SK-N-SH treated with all-trans-retinoic acid at 6 μM for 48 hours (cell line): ENCODE data around the gene ANAPC13.

Experiments used
- ATAC-seq: fragments of 200-7000 bp; cut with Tn5 transposase; 3 replicates; pipeline ENCODE4 v1.9.1; 2020; ENCODE audit warnings: mild to moderate bottlenecking, moderate library complexity
- ARNTL ChIP-seq: fragments of 450-650 bp; formaldehyde crosslinking; IDR thresholded peaks from 2 replicates; pipeline ENCODE4 v1.5.0; 2020; ENCODE audit warnings: low read depth, mild to moderate bottlenecking, moderate library complexity, borderline replicate concordance
- CSDC2 ChIP-seq: fragments of 250-450 bp; sonication (Bioruptor Pico); IDR thresholded peaks from 2 replicates; pipeline ENCODE4 v1.5.0; 2020; ENCODE audit warnings: mild to moderate bottlenecking, moderate library complexity
- ESRRG ChIP-seq: fragments of 250-450 bp; sonication (Bioruptor Pico); IDR thresholded peaks from 2 replicates; pipeline ENCODE4 v1.6.1; 2021; ENCODE audit warnings: mild to moderate bottlenecking
- GLIS3 ChIP-seq: fragments of 250-450 bp; sonication (Bioruptor Pico); IDR thresholded peaks from 2 replicates; pipeline ENCODE4 v1.5.0; 2020; ENCODE audit warnings: mild to moderate bottlenecking, moderate library complexity
- ISL1 ChIP-seq: fragments of 250-450 bp; sonication (Bioruptor Pico); IDR thresholded peaks from 2 replicates; pipeline ENCODE4 v2.1.2; 2022; ENCODE audit warnings: mild to moderate bottlenecking, moderate library complexity
- OSR1 ChIP-seq: fragments of 250-450 bp; sonication (Bioruptor Pico); IDR thresholded peaks from 2 replicates; pipeline ENCODE4 v1.8.0; 2022; ENCODE audit warnings: moderate library complexity, mild to moderate bottlenecking, inconsistent platforms
- PPARA ChIP-seq: fragments of 250-450 bp; sonication (Bioruptor Pico); IDR thresholded peaks from 2 replicates; pipeline ENCODE4 v1.5.0; 2020; ENCODE audit warnings: mild to moderate bottlenecking, borderline replicate concordance
- RARB ChIP-seq: fragments of 250-450 bp; sonication (Bioruptor Pico); IDR thresholded peaks from 2 replicates; pipeline ENCODE4 v1.8.0; 2021; ENCODE audit warnings: mild to moderate bottlenecking, moderate library complexity
- TCF4 ChIP-seq: fragments of 250-450 bp; sonication (Bioruptor Pico); IDR thresholded peaks from 2 replicates; pipeline ENCODE4 v1.8.0; 2021; ENCODE audit warnings: mild to moderate bottlenecking, moderate library complexity, borderline replicate concordance
- TOX ChIP-seq: fragments of 250-450 bp; sonication (Bioruptor Pico); IDR thresholded peaks from 2 replicates; pipeline ENCODE4 v1.8.0; 2021; ENCODE audit warnings: mild to moderate bottlenecking, moderate library complexity, borderline replicate concordance
- ZC3H10 ChIP-seq: fragments of 250-450 bp; sonication (Bioruptor Pico); IDR thresholded peaks from 2 replicates; pipeline ENCODE4 v1.5.1; 2021; ENCODE audit warnings: mild to moderate bottlenecking, moderate library complexity
- ZFP3 ChIP-seq: fragments of 250-450 bp; sonication (Bioruptor Pico); IDR thresholded peaks from 2 replicates; pipeline ENCODE4 v1.5.0; 2020; ENCODE audit warnings: mild to moderate bottlenecking, moderate library complexity
- ZFP30 ChIP-seq: fragments of 450-650 bp; formaldehyde crosslinking; IDR thresholded peaks from 2 replicates; pipeline ENCODE4 v1.5.0; 2022; ENCODE audit warnings: mild to moderate bottlenecking, moderate library complexity
- ZNF70 ChIP-seq: fragments of 450-650 bp; formaldehyde crosslinking; IDR thresholded peaks from 2 replicates; pipeline ENCODE4 v1.5.0; 2020; ENCODE audit warnings: mild to moderate bottlenecking, moderate library complexity
- ZNF8 ChIP-seq: fragments of 450-650 bp; formaldehyde crosslinking; IDR thresholded peaks from 2 replicates; pipeline ENCODE4 v1.5.0; 2020; ENCODE audit warnings: mild to moderate bottlenecking, moderate library complexity
- TF ChIP-seq, protein P1 (sequence below): fragments of 250-450 bp; sonication (Bioruptor Pico); IDR thresholded peaks from 2 replicates; pipeline ENCODE4 v1.5.1; 2020; ENCODE audit warnings: low read depth, mild to moderate bottlenecking, moderate library complexity
- TF ChIP-seq, protein P2 (sequence below): fragments of 250-450 bp; sonication (Bioruptor Pico); IDR thresholded peaks from 2 replicates; pipeline ENCODE4 v1.8.0; 2021; ENCODE audit warnings: low read depth, mild to moderate bottlenecking, moderate library complexity, borderline replicate concordance
- TF ChIP-seq, protein P3 (sequence below): fragments of 250-450 bp; sonication (Bioruptor Pico); IDR thresholded peaks from 2 replicates; pipeline ENCODE4 v1.5.1; 2021; ENCODE audit warnings: mild to moderate bottlenecking, moderate library complexity
- TF ChIP-seq, protein P4 (sequence below): fragments of 250-450 bp; sonication (Bioruptor Pico); IDR thresholded peaks from 2 replicates; pipeline ENCODE4 v1.5.0; 2020; ENCODE audit warnings: mild to moderate bottlenecking, moderate library complexity

ANAPC13 gene

DNA sequence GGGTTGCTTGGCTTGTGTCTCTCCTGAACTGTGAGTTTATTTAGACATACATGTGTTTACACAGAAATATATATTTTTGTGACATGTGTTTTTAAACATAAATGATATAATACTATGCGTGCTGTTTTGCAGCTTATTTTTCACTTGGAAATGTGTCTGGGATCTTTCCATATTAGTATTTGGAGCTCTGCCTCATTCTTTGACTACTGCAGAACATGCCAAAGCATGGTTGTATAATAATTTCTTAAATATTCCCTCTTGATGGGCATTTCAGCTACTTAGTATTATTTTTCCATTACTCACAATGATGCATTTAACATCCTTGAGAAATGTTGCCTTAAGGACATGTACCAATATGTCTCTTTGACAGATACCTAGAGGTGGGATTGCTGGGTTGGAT, 19.5 kb downstream of the ANAPC13 start:
- TF ChIP-seq, protein P1, sequence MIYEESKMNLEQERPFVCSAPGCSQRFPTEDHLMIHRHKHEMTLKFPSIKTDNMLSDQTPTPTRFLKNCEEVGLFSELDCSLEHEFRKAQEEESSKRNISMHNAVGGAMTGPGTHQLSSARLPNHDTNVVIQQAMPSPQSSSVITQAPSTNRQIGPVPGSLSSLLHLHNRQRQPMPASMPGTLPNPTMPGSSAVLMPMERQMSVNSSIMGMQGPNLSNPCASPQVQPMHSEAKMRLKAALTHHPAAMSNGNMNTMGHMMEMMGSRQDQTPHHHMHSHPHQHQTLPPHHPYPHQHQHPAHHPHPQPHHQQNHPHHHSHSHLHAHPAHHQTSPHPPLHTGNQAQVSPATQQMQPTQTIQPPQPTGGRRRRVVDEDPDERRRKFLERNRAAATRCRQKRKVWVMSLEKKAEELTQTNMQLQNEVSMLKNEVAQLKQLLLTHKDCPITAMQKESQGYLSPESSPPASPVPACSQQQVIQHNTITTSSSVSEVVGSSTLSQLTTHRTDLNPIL (CRISPR knock-in tag) = no peak
- TF ChIP-seq ZFP3 (CRISPR knock-in tag) = no peak
- TF ChIP-seq CSDC2 (CRISPR knock-in tag) = no peak
- no peak for TF ChIP-seq OSR1
- TF ChIP-seq GLIS3 (CRISPR knock-in tag) = no peak
- TF ChIP-seq, protein P2, sequence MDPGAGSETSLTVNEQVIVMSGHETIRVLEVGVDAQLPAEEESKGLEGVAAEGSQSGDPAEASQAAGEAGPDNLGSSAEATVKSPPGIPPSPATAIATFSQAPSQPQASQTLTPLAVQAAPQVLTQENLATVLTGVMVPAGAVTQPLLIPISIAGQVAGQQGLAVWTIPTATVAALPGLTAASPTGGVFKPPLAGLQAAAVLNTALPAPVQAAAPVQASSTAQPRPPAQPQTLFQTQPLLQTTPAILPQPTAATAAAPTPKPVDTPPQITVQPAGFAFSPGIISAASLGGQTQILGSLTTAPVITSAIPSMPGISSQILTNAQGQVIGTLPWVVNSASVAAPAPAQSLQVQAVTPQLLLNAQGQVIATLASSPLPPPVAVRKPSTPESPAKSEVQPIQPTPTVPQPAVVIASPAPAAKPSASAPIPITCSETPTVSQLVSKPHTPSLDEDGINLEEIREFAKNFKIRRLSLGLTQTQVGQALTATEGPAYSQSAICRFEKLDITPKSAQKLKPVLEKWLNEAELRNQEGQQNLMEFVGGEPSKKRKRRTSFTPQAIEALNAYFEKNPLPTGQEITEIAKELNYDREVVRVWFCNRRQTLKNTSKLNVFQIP (CRISPR knock-in tag) = no peak
- TF ChIP-seq TCF4 = no peak
- TF ChIP-seq ZFP30 (CRISPR knock-in tag) = no peak
- TF ChIP-seq, protein P3, sequence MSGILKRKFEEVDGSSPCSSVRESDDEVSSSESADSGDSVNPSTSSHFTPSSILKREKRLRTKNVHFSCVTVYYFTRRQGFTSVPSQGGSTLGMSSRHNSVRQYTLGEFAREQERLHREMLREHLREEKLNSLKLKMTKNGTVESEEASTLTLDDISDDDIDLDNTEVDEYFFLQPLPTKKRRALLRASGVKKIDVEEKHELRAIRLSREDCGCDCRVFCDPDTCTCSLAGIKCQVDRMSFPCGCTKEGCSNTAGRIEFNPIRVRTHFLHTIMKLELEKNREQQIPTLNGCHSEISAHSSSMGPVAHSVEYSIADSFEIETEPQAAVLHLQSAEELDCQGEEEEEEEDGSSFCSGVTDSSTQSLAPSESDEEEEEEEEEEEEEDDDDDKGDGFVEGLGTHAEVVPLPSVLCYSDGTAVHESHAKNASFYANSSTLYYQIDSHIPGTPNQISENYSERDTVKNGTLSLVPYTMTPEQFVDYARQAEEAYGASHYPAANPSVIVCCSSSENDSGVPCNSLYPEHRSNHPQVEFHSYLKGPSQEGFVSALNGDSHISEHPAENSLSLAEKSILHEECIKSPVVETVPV (CRISPR knock-in tag) = no peak
- TF ChIP-seq PPARA (CRISPR knock-in tag) = no peak
- TF ChIP-seq RARB (CRISPR knock-in tag) = no peak
- TF ChIP-seq ARNTL = no peak
- TF ChIP-seq ZNF8 = no peak
- TF ChIP-seq TOX (CRISPR knock-in tag) = no peak
- TF ChIP-seq, protein P4, sequence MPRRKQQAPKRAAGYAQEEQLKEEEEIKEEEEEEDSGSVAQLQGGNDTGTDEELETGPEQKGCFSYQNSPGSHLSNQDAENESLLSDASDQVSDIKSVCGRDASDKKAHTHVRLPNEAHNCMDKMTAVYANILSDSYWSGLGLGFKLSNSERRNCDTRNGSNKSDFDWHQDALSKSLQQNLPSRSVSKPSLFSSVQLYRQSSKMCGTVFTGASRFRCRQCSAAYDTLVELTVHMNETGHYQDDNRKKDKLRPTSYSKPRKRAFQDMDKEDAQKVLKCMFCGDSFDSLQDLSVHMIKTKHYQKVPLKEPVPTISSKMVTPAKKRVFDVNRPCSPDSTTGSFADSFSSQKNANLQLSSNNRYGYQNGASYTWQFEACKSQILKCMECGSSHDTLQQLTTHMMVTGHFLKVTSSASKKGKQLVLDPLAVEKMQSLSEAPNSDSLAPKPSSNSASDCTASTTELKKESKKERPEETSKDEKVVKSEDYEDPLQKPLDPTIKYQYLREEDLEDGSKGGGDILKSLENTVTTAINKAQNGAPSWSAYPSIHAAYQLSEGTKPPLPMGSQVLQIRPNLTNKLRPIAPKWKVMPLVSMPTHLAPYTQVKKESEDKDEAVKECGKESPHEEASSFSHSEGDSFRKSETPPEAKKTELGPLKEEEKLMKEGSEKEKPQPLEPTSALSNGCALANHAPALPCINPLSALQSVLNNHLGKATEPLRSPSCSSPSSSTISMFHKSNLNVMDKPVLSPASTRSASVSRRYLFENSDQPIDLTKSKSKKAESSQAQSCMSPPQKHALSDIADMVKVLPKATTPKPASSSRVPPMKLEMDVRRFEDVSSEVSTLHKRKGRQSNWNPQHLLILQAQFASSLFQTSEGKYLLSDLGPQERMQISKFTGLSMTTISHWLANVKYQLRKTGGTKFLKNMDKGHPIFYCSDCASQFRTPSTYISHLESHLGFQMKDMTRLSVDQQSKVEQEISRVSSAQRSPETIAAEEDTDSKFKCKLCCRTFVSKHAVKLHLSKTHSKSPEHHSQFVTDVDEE = no peak
- TF ChIP-seq ISL1 (CRISPR knock-in tag) = no peak
- TF ChIP-seq ZC3H10 (CRISPR knock-in tag) = no peak
- TF ChIP-seq ESRRG (CRISPR knock-in tag) = no peak
- TF ChIP-seq ZNF70 = no peak
- no peak for ATAC-seq

DNA sequence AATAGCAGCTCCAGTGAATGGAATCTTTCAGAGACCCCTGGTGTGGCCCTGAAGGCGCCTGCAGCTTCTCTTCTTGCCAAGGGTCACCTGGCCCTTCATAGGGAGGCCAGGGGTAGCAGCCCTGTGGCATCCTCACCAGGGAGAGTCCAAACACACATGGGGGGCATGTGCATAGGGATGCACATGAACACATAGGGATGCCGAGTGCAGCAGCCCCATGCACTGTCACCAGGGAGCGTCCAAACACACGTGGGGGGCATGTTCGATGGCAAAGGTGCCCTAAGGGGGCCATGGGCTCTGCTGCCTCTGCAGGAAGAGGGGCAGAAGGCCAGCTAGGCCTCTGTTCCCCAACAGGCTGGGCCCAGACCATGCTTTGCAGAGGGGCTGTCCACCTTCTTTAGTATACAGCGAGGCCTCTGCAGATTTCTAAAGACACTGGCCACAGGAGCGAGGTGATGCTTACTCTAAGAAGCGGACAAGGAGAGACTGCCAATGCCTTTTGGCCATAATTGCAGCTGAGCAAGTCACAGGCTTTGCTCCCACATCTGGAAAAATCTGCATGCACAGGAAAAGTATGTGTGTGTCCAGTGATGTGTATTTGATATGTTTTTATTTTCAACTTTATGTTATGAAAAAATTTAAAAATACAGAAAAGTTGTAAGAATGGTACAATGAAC, 21.0 kb downstream of the ANAPC13 start:
- ATAC-seq = peak; percentile 38
- TF ChIP-seq, protein P4 = peak; percentile 41; the same call in 1 of the 2 replicates
- TF ChIP-seq GLIS3 (CRISPR knock-in tag) = 0 out of 2 replicates have a peak, but pooled peaks have one; percentile 41
- TF ChIP-seq CSDC2 (CRISPR knock-in tag) = peak; percentile 88; the same call in 1 of the 2 replicates
- TF ChIP-seq, protein P3 (CRISPR knock-in tag) = no peak
